LNCAP (cell line): ENCODE results near the gene ICOS.

Experiments used
- TF ChIP-seq, protein P1 (sequence below): fragments of 450-650 bp; IDR thresholded peaks from 2 replicates; pipeline ENCODE4 v1.5.1; 2017; ENCODE audit warnings: mild to moderate bottlenecking

ICOS gene

DNA sequence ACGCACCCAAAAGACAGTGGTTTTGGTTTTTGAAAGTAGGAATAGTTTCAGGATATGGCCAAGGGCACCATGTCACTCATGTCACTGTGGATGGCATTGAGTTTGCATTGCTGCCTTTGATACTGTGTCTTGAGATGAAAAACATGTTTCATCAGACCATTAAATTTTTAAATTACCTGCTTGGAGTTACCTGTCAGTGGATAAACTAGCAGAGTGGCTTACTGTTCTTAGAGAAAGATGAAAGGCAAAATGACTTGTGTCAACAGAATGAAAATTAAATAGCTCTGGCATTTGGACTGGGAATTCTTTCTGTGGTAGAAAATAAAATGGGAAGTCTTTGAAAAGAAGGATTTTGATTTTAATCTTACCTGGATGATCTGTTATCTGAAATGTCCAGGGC, 386 bp downstream of the ICOS start:
- TF ChIP-seq, protein P1, sequence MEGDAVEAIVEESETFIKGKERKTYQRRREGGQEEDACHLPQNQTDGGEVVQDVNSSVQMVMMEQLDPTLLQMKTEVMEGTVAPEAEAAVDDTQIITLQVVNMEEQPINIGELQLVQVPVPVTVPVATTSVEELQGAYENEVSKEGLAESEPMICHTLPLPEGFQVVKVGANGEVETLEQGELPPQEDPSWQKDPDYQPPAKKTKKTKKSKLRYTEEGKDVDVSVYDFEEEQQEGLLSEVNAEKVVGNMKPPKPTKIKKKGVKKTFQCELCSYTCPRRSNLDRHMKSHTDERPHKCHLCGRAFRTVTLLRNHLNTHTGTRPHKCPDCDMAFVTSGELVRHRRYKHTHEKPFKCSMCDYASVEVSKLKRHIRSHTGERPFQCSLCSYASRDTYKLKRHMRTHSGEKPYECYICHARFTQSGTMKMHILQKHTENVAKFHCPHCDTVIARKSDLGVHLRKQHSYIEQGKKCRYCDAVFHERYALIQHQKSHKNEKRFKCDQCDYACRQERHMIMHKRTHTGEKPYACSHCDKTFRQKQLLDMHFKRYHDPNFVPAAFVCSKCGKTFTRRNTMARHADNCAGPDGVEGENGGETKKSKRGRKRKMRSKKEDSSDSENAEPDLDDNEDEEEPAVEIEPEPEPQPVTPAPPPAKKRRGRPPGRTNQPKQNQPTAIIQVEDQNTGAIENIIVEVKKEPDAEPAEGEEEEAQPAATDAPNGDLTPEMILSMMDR = no peak

DNA sequence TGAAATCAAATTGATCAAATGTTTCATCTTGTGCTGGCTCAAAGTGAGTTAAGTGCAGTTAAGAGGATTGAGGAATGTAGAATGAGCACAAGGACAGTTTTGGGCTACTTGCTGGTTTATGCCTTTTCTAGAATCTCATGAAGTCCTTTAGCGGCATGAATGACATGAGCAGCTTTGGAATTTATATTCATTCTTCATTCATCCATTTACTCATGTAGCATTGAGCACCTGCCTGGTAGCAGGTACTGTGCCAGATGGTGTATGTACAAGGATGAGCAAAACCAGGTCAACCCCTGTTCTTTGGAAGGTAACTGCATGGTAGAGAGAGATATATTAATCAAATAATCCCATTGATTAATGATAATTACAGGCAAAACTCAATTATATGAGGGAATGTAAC, 1.2 kb downstream of the ICOS start:
- TF ChIP-seq, protein P1 = no peak

DNA sequence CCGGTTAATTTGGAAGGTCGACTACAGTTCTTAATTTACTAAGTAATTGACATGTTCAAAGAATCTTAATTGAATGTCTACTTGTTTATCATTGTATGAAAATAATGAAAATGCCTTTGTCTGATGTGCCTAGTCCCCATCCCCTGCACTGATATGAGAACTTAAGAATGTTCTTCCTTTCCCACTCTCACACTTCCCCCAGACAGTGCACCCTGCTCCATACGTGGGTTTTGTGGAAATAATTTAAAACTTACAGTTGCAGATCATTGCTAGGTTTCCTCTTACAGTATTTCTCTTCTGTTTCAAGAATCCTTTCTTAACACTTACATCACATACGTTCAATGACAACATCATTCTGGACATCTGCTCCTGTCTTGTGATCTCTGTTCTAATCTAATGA, 3.5 kb downstream of the ICOS start:
- TF ChIP-seq, protein P1 = no peak

DNA sequence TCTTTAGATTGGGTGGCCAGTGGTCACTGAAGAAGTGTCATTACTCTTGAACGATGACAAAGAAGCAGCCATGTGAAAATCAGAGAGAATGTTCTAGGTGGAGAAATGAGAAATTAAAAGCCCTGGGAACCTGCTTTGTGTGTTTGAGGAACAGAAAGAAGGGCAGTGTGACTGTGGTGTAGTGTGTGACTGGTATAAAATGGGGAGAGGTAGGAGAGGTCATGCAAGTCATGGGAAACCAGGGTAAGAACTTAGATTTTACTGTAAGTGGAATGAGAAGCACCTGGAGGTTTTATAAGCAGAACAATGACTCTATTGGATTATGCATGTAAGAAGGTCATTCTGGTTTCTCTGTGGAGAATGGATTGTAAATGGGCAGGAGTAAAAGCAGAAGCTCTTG, 12.2 kb downstream of the ICOS start:
- TF ChIP-seq, protein P1 = no peak

DNA sequence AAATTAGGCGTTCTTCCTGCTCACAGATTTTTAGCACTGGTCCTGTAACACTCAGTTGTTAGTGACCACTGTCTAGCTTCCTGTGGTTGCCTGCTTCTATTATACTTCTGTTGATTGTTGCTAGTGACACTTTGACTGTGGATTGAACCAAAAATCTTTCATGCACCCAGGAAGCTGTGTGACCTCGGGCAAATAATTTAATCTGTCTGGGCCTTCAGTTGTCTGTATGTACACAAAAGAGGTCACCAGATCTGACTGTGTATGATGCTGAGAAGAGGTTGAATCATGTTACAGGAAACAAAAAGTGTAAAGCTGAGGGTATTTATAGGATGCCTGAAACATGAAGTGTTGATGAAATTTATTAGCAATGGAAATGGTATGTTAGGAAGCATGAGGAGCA, 12.7 kb downstream of the ICOS start:
- TF ChIP-seq, protein P1 = no peak

DNA sequence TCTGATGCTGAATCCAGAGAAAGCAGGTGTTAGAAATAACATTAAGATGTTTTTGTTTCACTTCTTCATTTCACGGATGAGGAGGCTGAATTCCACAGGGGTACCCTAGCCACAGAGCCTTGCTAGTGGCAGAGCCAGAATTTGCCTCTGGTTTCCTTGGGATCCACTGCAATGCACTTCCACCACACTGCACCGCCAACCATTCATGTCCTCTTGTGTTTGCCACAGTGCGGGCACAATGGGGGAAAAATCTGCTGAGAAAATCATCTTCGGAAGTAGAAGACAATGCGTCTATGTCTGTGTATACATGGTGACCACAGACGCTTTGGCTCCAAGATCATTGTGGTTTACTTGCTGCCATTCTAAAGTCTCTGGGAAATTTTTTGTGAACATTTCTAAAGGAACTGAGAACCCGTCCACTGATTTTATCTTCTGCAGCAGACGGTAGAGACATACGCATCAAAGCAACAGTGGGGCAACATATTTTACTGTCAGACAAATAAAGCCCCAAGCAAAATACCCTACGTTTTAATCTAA, 14.9 kb downstream of the ICOS start:
- TF ChIP-seq, protein P1 = no peak

DNA sequence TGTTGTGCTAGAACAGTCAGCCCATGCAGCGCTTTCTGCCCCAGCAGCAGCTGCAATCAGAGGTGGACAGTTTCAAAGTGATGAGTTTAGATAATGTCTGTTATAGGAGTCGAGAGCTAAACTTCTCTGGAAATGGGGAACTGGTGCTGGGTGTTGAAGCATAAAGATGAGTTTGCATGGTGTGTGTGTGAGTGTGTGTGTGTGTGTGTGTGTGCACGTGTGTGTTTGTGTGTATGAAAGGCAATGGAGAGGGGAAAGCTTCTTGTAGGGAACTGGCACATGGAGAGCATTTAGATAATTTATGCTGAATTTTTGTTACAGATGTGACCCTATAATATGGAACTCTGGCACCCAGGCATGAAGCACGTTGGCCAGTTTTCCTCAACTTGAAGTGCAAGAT, 22.7 kb downstream of the ICOS start:
- TF ChIP-seq, protein P1 = no peak

DNA sequence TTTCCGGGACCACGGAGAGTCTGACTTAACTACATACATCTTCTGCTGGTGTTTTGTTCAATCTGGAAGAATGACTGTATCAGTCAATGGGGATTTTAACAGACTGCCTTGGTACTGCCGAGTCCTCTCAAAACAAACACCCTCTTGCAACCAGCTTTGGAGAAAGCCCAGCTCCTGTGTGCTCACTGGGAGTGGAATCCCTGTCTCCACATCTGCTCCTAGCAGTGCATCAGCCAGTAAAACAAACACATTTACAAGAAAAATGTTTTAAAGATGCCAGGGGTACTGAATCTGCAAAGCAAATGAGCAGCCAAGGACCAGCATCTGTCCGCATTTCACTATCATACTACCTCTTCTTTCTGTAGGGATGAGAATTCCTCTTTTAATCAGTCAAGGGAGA, 23.1 kb downstream of the ICOS start:
- TF ChIP-seq, protein P1 = no peak
